Activated CD8-positive, alpha-beta memory T cell treated with anti-CD3 and anti-CD28 coated beads for 1 hour (primary cell): ENCODE measurements around the gene NOS3.
A peak's percentile ranks its signal among the peaks of the same experiment; 100 is the strongest.
"Not testable (repeated sequence)": the region's sequence is repeated elsewhere in the genome, so short reads cannot be mapped to it uniquely, and the experiment has no call there.

ENCODE experiments used
- DNase-seq, 2 donors: peaks; one replicate each; pipeline ENCODE4 v3.0.0-alpha.2; 2020; ENCODE audit warnings: low read depth in 1 of 2; ENCODE audit errors: extremely low read depth in 1 of 2

Gene NOS3

DNA sequence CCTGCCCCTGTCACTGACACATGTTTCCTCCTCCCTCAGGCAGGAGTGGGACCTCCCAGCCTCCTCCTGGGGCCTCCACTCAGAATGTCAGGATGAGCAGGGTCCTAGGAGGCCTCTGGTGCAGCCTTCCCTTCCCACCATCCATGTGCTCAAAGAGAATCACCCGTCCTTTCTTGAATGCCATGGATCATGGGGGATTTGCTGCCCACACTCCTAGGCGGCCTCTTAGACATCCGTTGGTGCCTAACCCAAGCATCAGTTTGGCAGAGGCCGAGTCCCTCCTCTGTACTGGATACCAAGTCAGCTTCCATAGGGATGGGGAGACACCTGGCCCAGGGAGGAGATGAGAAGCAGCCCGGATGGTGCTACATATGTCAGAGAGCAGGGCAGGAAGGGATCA is 7.0 kb downstream of the NOS3 start:
- no peak for DNase-seq

DNA sequence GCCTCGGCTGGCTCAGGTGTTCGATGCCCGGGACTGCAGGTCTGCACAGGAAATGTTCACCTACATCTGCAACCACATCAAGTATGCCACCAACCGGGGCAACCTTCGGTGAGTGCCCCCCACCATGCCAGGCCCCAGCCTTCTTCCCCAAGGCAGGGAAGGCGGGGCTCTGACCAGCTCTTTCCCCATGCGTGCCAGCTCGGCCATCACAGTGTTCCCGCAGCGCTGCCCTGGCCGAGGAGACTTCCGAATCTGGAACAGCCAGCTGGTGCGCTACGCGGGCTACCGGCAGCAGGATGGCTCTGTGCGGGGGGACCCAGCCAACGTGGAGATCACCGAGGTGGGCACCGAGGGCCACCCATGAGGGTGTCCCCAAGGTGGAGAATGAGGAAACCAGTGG is 7.5 kb downstream of the NOS3 start:
- DNase-seq, result no peak

DNA sequence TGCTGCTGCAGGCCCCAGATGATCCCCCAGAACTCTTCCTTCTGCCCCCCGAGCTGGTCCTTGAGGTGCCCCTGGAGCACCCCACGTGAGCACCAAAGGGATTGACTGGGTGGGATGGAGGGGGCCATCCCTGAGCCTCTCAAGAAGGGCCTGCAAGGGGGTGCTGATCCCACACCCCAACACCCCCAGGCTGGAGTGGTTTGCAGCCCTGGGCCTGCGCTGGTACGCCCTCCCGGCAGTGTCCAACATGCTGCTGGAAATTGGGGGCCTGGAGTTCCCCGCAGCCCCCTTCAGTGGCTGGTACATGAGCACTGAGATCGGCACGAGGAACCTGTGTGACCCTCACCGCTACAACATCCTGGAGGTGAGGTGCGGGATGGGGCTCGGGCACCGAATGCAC is 8.2 kb downstream of the NOS3 start:
- no peak for DNase-seq

DNA sequence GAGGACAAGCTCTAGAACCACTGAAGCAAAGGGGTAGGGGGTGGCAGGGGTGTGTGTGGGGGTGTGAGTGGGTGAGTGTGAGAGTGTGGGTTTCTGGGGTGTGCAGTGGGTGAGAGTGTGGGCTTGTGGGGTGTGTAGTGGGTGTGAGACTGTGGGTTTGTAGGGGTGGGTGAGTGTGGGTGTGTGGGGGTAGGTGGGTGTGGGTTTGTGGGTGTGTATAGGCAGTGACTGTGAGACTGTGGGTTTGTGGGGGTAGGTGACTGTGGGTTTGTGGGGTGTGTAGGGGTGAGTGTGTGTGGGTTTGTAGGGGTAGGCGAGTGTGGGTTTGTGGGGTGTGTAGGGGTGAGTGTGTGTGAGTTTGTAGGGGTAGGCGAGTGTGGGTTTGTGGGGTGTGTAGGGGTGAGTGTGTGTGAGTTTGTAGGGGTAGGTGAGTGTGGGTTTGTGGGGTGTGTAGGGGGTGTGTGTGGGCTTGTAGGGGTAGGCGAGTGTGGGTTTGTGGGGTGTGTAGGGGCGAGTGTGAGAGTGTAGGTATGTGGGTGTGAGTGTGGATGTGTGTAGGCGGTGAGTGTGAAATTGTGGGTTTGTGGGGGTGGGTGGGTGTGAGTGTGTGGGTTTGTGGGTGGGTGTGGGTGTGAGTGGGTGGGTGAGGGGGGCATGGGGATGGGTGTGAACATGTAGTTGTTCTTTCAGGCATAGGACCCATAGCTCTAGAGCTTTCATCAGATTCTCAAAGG is 8.8 kb downstream of the NOS3 start:
- no peak for DNase-seq

DNA sequence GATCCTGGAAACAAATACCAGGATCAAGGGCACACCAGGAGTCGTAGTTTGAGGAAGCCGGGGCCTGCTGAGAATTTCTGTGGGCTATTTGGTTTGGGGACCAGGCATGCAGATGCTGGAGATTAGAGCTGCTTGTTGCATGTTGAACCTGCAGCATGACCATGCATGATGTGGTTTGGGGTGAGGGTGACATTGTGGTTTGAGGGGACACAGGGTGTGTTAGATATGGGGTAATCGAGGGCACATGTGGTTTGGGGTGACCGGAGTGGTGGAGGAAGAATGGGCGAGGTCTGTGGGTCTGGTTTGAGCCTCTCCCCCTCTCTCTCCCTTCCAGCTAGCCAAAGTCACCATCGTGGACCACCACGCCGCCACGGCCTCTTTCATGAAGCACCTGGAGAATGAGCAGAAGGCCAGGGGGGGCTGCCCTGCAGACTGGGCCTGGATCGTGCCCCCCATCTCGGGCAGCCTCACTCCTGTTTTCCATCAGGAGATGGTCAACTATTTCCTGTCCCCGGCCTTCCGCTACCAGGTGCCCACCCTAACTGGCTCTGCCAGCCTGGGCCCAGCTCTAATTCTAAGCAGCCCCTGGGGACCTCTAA is 10.2 kb downstream of the NOS3 start:
- DNase-seq, result no peak

DNA sequence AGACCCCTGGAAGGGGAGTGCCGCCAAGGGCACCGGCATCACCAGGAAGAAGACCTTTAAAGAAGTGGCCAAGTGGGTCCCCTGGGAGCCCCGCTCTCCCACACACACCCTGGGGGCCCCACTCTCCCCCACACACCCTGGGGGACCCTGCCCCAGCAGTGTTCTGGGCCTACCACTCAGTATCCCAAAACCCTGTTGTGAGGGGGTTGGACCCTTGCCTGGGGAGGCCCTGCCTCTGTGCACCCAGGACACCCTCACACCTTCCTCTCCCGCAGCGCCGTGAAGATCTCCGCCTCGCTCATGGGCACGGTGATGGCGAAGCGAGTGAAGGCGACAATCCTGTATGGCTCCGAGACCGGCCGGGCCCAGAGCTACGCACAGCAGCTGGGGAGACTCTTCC is 10.7 kb downstream of the NOS3 start:
- no peak for DNase-seq

DNA sequence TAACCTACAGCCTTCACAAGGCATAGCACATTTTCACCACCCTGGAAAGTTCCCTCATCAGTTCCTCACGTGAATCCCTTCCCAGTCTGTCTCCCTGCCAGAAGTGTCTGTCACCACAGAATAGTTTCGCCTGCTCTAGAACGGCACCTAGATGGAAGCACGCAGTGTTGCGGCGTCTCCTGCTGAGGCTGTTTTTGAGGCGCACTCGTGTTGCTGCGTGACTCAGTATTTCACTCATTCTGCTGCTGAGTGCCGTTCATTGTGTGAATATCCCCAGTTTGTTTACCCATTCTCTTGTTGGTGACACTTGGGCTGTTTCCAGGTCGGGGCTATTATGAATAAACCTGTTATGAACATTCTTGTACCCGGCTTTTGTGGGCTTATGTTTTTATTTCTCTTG is 12.8 kb downstream of the NOS3 start:
- DNase-seq, result no peak

DNA sequence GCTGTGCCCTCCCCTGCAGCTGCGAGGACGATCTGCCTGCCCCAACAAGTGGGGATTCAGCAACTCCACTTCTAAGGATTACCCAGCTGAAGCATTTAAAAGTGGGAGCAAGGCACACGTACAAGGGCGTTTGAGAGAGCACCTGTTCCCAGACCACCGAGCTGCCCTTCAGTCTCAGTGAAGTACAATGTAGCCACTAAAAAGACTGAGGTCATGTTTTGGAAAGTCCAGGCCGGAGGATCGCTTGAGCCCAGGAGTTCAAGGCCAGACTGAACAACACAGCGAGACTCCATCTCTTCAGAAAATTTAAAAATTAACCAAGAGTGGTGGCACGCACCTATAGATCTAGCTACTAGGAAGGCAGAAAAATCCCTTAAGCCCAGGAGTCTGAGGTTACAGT is 14.7 kb downstream of the NOS3 start:
- DNase-seq, result no peak

DNA sequence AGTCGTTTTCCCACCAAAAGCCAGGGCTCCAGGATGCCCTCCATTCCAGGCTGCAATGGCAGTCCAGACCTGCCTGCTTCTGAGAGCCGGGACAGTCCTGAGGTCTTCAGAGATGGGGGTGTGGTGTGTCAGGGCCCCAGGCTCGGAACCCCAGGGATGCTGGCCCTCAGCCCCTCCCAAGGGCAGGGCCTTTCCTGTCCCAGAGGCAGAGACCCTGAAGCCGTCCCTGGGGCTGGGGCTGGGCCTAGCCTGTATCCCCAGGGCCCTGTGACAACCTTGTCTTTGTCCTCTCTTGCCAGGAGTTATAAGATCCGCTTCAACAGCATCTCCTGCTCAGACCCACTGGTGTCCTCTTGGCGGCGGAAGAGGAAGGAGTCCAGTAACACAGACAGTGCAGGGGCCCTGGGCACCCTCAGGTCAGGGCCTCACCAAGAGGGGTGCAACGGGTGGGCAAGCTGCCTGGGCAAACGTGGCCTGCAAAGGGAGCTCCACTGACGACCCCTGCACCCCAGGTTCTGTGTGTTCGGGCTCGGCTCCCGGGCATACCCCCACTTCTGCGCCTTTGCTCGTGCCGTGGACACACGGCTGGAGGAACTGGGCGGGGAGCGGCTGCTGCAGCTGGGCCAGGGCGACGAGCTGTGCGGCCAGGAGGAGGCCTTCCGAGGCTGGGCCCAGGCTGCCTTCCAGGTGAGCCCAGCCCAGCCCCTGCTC is 15.9 kb downstream of the NOS3 start:
- no peak for DNase-seq

DNA sequence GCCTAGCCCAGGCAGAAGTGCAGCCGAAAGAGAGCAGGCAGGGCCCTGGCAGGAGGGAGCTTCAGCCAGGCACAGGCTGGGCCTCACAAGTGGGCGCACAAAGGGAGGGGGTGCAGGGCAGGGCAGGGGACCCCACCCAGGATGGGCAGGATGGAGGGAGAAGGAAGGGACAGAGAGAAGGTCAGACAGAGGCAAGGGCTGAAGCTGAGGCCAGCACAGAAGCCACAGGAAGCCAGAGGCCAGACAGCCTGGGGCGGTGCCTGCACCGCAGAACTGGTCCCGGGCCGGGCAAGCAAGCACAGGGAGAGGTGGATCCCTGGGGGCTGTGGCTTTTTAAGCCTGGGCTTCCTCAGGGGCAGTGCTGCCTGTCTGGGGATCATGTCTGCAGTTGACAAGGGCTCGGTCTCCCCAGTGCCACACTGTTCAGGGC is 16.7 kb downstream of the NOS3 start:
- DNase-seq, result no peak

DNA sequence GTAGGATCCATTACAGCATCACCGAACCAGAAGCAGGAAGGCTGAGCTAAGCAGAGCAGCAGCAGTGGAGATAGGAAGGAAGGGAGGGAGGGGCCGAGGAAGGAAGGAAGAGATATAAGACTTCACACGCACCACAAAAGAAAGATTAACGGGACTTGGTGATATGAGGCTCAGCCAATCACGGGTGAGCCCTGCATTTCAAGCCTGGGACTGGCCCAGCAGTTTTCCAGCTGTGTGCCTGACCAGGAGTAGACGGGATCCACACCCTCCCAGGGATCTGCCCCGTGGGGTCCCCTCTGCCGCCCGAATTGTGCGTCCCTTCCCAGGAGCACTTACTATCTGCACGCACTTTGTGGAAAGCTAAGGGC is 17.3 kb downstream of the NOS3 start:
- DNase-seq, result no peak

DNA sequence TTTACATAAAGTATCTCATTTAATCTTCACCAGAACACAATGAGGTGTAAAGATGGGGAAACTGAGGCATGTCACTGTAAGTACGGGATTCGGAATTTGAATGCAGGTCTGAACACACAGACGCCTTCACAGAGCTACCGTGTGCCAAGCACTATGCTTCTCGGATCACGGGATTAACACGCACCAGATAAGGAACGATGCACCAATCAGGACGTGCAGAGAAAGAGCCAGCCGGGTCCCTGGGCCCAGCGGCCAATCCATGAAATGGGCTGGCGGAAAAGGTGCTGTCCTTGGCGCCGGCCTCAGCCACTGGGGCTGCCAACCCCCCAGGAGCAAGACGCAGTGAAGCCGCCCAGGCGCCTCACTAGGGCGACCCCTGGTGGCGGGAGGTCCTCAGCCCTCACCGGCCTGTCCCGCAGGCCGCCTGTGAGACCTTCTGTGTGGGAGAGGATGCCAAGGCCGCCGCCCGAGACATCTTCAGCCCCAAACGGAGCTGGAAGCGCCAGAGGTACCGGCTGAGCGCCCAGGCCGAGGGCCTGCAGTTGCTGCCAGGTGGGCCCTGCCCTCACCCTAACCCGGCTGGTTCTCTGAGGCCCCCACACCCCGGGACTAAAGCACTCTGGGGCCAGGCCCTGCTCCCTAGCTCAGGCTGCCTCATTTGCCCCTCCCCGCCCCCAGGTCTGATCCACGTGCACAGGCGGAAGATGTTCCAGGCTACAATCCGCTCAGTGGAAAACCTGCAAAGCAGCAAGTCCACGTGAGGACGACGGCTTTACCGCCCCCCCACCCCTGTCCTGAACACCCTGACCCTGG is 17.9 kb downstream of the NOS3 start:
- peak in 1 of 2 donors; percentile 70 for DNase-seq

DNA sequence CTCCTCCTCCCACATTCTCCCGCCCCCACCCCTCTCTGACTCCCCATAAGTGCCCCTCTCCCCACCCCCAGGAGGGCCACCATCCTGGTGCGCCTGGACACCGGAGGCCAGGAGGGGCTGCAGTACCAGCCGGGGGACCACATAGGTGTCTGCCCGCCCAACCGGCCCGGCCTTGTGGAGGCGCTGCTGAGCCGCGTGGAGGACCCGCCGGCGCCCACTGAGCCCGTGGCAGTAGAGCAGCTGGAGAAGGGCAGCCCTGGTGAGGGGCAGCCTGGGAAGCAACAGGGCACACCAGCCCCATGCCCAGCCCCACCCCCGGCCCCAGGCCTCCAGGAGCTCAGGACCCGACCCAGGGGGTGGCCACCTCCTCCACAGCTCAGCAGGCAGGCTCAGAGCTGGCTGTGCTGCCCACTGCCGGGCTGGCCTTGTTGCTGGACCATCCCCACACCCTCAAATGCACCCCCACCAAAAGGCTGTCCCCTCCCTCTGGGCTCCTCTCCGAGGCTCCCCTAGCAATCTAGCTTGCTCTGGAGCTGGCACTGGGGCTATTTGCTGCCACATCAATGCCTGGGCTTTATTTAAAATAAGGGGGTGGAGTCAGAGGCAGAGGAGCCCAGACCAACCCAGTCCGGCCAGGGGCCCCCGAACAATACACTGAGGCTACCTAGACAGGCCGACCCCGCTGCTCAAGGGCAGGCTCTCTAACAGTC is 18.7 kb downstream of the NOS3 start:
- no peak for DNase-seq

DNA sequence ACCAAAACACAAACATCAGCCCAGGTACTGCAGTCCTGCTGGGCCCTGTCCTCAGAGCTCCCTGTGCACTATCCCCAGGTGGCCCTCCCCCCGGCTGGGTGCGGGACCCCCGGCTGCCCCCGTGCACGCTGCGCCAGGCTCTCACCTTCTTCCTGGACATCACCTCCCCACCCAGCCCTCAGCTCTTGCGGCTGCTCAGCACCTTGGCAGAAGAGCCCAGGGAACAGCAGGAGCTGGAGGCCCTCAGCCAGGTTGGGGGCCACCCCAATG is 19.2 kb downstream of the NOS3 start:
- no peak for DNase-seq

DNA sequence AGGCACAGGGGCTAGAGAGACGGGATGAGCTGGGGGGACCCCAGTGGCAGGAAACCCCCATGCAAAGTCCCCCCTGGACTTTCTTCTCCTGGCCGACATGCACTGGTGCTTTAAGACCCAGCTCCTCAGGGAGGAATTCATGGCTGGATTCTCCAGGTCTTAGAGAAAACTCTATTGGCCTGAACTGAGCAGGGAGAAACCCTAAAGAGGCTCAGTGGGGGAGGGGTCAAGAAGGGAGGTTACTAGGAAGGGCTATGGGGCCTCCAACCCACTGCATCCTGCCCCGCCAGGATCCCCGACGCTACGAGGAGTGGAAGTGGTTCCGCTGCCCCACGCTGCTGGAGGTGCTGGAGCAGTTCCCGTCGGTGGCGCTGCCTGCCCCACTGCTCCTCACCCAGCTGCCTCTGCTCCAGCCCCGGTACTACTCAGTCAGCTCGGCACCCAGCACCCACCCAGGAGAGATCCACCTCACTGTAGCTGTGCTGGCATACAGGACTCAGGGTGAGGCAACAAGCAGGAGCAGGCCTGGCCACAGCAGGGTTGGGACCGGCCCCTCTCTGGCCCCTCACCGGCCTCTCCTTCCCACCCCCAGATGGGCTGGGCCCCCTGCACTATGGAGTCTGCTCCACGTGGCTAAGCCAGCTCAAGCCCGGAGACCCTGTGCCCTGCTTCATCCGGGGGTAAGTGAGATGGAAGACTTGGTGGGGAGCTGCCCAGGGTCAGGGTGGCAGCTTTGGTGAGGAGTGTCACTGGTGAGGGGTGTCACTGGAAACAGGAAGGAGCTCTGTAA is 19.7 kb downstream of the NOS3 start:
- no peak for DNase-seq

DNA sequence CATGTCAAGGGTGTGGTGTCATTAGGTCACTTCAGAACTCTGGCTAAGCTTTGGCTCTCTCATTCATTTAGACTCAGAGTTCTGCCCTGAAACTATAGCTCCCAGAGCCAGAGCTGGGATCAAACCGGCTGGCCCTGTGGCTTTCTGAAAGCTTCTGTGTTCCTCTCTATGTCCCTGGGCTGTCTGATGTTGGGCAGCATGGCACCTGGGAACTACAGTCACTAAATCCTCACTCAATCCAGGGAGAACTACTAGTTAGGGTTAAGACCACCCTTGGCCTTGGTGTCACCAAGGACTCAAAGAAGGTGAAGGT is 20.2 kb downstream of the NOS3 start:
- no peak for DNase-seq

DNA sequence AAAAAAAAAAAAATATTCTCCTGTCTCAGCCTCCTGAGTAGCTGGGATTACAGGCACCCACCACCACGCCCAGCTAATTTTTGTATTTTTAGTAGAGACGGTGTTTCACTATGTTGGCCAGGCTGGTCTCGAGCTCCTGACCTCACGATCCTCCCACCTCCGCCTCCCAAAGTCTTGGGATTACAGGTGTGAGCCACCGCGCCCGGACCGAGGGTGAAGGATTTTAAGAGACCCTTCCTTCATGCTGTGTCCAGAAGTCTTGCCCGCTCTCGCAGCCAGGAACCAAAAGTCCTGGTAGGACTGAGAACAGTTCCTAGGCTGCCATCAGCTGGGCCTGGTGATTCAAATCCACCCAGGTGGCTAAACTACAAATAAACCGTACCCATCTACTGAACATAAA is 20.8 kb downstream of the NOS3 start:
- not testable (repeated sequence) for DNase-seq

DNA sequence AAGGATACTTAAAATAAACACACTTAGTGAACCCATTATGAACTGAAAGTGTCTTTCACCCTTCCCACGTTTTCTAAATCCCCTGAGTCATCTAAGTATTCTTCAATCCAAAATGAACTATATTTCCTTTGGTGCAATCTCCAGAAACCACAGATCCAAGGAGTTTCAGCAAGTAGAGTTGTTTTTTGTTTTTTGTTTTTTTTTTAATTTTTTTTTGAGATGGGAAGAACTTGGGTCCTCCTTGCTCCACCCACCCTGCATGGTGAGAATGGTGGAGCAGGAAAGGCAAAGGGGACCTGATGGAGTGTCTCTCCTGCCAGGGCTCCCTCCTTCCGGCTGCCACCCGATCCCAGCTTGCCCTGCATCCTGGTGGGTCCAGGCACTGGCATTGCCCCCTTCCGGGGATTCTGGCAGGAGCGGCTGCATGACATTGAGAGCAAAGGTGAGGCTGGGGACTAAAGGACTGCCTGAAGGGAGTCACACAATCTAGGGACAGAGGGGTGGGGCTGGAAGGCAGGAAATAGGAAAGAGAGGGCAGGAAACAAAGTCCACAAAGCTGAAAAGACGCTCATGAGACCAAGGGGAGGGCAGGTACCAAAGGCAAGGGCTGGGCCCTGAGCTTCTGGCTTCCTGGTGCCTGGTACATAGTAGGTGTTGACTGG is 21.3 kb downstream of the NOS3 start:
- no peak for DNase-seq

DNA sequence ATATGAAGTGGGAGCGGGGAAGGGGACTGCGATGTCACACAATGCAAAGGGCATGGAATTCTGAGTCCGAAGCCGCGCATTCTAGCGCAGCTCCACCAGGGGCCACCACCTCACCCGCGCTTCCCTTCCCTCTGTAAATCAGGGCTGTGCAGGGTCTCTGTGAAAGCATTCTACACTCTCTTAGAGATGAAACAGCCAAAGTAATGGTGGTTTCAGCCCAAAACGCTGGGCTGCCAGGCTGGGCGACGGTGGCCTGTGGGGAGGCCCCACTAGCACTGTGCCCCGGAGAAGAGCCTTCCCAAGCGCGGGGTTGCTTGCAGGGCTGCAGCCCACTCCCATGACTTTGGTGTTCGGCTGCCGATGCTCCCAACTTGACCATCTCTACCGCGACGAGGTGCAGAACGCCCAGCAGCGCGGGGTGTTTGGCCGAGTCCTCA is 22.1 kb downstream of the NOS3 start:
- DNase-seq, result no peak

DNA sequence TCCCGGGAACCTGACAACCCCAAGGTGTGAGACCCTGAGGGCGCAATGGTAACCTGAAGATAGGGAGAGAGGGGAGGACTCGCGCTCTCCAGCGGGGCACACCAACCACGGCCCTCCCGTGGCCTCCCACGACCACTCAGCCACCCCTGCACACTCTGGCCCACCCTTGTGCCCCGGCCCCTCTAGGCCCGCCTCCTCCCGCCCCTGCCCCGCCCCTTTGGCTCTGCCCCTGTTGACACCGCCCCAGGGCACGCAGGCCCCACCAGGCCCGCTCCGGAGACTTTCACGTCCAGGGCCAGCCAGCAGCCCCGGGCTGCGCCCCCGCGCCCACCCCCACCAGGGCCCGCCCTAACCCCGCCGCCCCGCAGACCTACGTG is 22.5 kb downstream of the NOS3 start:
- no peak for DNase-seq
